Stimulated activated CD4-positive, alpha-beta T cell treated with anti-CD3 and anti-CD28 coated beads, Interleukin-1b, Interleukin-23, amount 100 ng/mL, for 48 hours (primary cell): ENCODE data around the gene HOXA13.
A peak's percentile ranks its signal among the peaks of the same experiment; 100 is the strongest.

Experiments used
- DNase-seq: peaks from one replicate; pipeline ENCODE4 v3.0.0-alpha.2; 2020

HOXA13 gene

DNA sequence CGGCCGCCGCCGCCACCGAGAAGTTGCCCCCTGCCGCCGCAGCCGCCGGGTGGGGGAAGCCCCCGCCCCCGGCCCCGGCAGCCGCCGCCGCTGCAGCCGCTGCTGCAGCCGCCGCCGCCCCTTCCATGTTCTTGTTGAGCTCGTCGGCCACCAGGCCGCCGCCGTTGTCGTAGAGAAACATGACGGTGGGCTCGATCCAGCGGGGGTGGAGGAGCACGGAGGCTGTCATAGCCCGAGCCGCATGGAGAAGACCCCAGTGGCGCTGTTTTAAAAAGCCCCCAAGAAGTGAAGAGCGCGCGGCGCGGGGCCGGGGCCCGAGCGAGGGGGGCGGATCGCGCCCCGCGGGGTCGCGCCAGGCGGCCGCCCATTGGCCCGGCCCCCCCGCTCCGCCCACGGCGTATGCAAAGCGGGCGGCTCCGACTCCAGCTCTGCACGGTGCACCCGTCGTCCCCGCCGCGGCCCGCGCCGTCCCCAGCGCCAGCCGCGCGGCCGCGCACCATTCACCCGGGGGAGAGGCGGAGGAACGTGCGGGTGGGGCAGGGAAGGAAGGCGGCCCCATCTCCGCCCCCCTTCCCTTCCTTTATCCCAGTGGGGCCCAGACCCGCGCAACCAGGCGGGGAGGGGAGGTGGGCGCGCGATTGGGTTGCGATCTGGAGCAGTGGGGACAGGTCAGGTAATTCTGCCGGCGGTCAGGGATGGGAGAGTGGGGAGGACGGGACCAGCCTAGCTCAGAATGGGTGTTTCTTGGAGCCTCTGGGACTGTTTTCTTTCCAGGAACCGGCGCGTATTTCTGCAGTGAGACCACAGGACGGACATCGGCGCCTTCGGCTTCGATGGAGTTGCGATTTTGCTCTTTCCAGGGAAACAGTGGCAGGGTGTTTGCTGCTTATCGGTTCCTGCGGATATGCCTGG is at the start of gene HOXA13:
TSS of gene HOXA13 (minus strand) at position 243 of the 912 bp plus-strand sequence. CDS start at position 229, 14 bp downstream.
- no peak for DNase-seq

DNA sequence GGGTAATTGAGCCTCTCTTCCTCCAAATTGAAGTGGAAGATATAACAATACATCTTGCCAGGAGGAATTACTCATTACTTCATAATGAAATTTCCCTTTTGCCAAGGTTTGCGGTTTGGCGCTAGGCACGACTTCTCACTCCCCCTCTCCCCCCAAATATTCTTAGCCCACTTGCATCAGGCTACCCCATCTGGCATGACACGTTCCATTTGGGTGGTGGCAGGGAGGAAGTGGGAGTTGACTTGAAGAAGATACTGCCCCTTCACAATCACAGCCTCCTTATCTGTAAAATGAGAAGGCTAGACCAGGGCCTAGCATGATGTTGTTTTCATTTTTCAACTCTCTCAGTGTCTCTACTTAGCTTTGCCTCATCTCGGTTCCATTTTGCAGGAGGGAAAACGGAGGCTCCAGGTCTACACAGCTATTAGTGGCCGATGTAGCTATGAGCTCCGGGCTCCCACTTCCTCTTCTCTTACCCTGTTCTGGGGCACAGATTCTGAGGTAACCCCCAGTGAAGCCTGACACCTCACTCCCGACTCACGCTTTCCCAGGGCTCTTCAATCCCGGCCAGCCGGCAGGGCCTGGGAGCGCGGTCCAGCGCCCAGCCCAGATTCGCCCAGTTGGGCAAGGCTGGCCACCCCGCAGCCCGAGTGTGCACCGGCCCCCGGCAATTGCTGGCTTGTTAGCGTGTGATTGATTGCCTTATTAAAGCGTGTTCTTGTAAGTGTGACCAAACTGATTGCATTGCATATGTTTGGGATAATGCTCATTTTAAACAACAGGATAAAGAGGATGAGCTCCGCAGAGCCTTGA is 49.2 kb upstream of the HOXA13 start:
- DNase-seq = no peak

DNA sequence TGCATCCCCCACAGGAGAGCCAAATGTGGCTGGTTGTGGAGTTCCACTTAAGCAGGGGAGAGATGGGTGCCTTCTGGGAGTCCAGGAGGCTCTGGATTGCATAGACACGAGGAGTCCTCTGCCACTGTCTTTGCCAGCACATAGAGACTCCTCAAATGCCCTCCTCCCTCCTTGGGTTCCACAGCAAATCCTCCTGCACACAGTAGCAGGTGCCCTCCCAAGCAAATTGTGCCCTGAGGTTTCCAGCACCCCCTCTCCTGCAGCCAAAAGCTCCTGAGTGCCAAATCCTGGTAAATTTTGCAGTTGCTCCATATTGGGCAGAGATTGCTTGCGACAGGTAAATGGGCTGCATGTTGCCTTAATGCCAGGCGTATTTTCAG is 48.5 kb upstream of the HOXA13 start:
- no peak for DNase-seq

DNA sequence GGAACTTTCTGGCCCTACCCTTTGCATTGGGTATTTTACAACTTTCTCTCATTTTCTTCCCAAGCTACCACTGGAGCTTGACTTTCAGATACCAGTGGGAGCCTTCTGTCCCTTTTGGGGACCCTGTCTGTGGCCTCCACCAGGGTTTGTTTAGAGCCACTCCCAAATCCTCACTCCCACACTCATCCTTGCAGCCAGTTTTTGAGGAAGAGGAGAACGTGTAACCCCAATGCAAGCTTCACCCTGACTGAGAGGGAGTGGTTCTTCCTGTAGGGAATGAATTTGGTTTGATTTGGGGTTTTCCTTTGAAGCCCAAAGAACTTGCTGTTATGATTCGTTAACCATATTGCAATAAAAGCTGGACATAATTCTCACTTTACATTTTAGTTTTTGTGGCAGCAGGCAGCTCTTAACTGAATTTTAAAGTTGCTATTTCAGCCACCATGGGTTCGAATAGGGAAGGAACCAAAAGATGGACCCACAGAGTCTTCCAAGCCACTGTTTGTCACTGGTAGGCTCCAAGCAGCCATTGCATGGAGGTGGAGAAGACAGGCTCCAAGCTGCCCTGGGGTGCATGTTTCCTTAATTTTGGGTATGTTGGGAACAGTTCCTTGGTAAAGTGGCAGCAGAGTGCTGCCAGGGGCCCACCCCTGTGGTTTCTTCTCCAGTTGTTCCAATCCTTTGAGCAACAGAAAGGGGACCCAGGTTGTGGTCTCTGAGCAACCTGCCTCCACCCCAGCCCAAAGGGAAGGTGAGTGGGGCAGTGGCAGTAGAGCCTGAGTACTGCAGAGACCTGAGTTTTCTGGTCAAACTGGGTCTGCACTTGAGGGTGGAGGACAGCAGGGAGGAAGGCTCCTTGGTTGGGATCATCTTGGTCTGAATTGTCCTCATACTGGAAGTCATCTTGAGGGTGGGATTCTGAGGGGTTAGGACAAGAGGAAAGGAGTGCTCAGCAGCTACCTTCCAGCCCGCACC is 47.8 kb upstream of the HOXA13 start:
- no peak for DNase-seq

DNA sequence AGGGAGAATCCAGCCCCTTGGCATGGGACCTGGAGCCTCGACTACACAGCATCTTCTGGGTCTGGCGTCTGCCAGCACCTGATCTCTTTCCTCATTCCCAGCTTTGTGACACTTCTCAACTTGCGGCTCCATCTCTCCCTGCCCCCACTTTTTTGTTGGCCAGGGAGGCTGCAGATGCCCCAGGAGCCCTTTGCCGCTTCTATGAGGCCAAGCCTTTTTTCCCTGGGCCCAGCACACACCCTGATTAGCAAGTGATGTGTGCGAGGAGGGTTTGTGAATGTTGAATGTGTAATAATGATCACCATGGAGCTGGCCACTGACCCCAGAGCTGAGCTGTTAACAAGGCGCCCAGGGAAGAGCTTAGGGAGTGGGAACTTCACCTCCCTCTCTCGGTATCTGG is 47.1 kb upstream of the HOXA13 start:
- no peak for DNase-seq

DNA sequence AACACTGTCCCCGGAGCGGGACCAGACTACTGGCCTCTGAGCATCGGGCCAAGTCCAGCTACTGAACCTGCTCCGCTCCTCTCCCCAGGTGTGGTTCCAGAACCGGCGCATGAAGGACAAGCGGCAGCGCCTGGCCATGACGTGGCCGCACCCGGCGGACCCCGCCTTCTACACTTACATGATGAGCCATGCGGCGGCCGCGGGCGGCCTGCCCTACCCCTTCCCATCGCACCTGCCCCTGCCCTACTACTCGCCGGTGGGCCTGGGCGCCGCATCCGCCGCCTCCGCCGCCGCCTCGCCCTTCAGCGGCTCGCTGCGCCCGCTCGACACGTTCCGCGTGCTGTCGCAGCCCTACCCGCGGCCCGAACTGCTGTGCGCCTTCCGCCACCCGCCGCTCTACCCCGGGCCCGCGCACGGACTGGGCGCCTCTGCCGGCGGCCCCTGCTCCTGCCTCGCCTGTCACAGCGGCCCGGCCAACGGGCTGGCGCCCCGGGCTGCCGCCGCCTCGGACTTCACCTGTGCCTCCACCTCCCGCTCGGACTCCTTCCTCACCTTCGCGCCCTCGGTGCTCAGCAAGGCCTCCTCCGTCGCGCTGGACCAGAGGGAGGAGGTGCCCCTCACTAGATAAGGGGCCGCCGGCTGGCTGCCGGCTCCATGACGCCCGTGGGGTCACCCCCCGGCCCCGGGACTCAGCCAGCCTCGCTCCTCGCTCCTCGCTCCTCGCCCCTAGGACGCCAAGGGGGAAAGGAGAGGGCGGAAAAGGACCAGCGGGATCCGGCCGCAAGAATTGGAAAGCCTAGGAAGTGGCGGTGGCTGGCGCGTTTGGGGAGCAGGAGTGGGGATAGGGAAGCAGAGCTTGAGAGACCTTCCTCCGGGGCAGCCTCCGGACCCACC is 46.2 kb upstream of the HOXA13 start:
- no peak for DNase-seq

DNA sequence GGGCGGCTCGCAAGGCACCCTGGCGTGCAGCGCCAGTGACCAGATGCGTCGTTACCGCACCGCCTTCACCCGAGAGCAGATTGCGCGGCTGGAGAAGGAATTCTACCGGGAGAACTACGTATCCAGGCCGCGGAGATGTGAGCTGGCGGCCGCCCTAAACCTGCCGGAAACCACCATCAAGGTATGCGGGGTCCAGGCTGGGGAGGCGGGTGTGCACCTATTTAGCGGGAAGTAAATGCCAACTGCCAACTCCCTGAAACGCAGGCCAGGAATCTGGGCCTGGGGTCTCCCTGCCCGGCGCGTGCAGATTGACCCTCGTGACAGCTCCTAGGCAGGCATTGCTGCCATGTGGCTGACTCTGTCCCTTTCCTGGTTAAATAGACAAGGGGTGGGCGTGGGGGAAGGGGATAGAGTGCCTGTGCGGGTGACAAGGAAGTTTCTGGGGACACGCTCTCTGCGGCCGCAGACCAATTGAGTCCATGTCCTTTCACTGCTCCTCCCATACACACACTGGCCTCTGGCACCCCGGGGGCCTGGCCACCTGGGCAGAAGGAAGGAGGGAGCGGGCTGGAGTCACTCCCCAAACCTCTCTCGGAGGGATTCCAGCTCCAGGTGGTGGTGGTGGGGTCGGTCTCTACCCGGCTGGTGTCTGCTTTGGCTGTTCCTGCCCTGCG is 45.4 kb upstream of the HOXA13 start:
- no peak for DNase-seq

DNA sequence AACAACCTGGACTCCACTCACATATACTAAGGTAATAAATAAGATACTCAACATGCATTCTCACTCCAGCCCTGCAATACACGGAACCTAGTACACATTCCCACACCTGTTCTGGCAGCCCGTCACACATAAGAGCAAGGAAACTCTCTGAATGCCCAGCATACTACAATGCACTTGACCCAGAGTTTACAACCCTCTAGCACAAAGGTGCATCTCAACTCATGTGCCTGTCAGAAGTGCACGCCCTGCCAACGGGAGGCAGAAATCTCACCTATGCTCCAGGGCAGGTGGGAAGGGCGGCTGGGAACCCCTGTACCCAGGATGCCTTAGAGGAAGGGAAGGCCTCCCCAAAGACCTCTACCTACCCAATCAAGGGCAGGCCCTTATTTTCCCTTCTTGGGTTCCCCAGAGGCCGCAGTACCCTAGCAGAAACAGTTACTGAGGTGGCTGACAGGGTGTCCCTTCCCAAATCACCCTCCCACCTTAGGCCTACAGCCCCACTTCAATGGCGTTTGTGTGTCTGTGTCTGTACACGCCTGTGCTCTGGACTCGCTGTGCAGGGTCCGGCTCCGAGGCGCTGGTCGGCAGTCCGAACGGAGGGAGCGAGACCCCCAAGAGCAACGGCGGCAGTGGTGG is 44.7 kb upstream of the HOXA13 start:
- no peak for DNase-seq

DNA sequence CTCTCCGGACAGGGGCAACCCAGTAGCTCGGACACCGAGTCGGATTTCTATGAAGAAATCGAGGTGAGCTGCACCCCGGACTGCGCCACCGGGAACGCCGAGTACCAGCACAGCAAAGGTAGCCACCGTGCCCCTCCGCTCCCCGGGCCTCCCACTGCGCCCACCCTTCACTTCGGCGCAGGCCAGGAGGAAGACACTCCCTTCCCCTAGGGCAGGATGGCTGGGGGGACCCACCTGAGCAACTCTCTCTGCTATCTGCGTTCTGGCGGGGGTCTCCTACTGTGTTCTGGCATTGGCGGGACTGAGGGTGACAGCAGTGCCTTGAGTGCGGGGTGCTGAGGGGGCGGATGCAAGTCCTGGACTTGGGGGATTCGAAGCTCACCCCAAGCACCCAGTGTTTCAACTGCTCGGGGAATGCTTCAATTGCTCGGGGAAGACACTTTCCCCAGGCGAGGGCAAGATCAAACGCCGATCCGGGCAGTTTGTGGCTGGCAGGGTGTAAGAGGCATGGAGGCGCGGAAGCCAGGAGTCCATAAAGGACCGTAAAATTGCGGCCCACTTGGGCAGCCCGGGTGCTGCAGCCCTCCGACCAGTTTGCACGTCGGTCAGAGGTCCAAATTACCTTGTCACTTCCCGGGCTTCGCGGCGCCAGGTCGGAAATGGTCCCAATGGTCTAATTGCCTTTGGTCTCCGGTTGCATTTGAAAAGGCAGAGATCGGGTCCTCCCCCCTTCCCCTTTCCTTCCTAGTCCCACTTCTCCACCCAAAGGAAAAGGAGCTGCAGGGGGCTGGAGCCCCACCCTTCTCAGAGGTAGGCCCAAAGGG is 43.7 kb upstream of the HOXA13 start:
- no peak for DNase-seq

DNA sequence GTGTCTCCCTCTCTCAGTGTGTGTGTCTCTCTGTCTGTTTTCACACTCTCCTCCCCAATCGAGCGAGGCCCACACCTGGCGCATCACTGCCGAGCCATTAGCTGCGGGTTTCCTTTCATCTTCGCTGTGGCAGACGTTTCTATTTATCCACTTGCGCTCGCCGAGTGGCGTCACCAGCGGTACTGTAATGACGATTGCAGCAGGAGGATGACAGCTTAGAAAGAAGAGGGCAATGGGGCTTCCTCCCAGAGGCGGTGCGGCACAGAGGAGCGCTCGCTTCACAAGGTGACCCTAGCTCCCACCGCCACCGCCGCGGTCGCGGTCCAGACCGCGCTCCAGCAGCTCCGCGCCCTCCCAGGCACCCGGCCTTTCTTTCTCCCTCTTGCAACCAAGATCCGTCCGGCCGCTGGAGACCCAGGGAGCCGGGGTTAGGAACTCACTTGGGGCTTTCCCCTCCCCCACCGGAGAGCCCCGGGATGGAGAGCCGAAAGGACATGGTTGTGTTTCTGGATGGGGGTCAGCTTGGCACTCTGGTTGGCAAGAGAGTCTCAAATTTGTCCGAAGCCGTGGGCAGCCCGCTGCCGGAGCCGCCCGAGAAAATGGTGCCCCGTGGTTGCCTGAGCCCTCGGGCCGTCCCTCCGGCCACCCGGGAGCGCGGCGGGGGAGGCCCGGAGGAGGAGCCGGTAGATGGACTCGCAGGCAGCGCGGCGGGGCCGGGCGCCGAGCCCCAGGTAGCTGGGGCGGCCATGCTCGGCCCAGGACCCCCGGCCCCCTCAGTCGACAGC is 42.9 kb upstream of the HOXA13 start, which contains the start of gene EVX1:
TSS of gene EVX1 (plus strand) at position 248 of the 785 bp plus-strand sequence. CDS start at position 477, 229 bp downstream.
- DNase-seq = peak; percentile 67

DNA sequence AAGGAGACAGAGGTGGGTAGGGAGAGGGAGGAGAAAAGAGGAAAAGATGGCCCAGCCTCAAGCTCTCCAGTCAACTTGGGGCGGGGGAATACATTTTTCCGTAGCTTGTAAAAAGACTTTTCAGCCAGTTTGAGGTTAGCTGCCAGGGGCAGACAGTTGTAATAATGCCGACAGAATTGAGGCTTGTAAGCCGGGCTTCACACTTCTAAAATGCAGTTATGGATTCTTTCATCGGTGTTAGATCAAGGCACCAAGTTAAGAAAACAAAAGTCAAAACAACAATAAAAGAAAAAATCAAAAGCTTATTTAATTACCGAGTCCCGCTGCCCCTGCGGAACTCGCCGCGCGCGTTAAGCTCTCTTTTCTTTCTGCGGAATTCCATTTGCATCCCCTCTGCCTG is 42.3 kb upstream of the HOXA13 start:
- no peak for DNase-seq

DNA sequence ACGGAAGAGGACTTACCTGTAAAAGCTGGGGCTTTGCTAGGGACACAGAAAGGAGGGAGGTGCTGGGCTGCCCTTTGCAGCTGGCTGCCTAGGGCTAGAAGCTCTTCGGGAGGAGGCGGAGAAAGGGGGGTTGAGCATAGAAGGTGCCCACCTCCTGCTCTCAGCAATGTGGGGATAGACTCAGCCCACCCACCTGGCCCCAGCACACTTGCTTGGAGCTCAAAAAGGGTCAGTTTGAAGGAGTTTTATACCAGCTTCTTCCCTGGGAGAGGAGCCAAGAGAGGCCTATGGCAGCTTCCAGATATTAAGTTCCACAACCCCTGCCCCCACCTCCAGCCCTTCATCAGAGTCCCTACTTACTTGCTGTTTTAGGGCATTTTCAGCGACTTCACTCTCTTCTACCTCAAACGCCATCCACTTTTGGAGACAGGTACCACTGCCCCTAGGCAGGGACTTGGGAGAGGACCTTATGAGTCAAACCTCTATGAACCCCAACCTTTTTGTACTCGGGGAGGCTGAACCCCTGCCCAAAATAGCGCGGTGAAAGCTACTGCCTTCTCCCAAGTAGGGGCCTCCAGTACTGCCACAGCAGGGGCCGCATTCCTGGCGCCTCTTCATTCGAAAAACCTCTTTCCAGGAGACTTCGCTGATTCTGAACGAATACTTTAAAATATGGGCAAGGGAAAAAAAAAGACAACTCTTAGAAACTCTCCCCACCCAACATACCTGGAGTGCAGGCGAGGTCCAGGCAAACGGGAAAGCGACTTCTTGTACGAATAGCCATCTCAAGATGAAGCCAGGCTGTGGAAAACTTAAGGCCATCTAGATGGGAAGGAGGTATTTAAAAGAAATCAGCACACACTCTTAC is 41.5 kb upstream of the HOXA13 start:
- no peak for DNase-seq

DNA sequence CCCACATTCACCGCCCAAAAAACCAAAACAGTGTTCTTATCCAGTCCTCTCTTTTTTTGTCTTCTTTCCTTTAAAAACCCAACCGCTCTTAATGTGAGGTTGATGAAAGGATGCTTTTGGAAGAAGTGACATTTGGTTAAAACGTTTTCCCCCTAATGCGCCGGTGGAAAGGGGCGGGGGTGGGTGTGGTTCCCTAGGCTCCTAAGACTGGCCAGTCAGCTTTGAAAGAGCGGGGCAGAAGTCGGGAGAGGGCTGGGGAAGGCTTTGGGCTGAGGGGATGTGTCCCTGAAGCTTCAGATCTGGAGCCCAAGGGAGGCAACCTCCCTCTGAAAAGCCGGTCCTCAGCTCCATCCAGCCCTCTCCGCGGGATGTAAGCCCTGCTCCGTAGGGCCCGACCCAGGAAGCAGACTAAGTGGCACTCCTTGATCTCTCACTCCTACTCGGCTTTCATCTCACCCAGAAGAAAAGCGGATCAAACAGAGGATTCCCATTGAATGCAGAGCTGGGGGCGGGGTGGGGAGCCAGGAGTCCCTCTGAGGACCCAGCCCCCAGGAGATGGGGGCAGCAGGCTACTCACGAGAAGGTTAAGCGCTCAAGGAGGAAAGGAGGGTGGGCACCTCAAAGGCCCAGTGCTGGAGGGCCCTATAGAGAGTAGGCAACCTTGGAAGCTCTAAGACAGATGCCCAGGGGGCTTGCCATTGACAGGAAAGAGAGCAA is 40.3 kb upstream of the HOXA13 start:
- DNase-seq = no peak

DNA sequence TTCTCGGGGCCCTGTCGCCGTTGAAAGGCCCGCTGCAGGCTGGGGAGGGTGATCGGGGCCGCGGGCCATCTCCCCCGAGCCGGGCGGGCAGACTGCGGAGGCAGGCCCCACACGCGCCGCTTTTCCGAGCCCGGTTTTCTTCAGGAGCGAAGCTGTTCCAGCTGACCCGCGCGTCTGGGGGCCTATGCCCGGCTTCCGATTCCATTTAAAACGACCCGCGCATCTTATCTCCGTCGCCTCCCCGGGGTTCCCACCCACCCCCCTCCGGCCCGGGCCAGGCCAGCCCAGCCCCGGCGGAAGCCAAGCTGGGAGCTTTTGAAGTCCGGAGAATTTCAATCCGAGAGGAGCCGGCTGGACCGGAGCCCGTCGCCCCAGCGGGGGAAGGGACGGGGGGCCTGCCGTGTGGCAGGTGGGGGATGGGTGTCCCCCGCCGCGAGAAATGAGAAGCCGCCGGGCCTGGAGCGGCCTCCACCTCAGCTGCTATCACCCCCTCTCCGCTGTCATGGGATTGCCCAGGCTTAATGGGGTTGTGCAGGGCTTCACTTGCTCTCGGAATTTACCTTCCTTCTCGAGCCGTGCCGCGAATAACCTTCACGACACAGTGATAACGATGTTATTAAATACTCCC is 39.6 kb upstream of the HOXA13 start:
- DNase-seq = no peak

DNA sequence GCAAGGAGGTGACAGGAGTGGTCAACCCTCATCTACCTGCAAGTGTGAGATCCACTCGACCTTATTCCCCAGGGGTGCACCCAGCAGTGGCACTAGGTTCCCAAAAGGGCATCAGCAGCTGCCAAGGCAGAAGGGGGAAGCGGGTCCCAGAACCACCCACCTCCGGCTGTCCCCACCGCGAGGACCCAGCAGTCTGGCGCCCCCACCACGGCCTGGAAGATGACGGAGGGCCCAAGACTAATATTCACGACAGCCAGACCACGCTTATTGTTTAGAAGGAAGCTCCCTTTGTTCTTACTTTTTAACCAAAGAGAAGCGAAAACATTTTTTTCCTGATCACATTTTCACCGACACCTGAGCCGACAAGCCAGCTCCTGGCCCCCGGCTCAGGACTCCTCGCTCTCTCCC is 39.1 kb upstream of the HOXA13 start:
- DNase-seq = no peak

DNA sequence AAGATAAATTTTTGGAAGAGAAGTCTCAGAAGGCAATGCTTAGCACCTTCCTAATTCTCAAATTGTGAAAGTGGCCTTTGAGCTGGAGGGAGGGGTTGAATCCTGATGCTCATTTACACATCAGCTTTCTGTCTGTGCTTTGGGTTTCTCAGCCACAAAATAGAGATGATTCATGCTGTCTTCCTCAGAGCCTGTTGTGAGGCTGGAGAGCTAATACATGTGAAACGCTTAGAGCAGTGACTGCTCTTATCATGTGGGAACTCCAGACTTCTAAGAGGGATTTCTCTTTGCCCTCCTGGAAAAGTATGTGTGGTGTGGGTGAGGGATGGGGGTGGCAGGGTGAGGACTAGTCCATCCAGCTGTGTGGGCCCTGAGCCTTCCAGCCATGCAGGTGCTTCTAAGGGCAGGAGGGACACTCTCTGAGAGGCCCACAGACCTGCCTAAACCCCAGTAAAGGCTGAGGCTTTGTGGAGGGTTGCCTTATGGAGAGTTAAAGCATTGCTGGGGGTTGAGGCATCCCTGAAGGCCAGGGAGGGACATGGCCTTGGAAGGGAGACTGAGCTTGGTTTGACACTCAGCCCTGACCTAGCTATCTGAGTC is 37.9 kb upstream of the HOXA13 start:
- no peak for DNase-seq
